OCI-LY3 (cell line): Measurements from ENCODE around the gene ST3GAL6.

Source experiments
- H2AFZ ChIP-seq: fragments of 200-600, 300-600 bp; shearing (Covaris generic); 2 replicates; pipeline ENCODE4 v1.6.0; 2014; ENCODE audit warnings: antibody characterized with exemption, low read depth, low read length
- H3K27ac ChIP-seq: fragments of 200-600, 300-600 bp; sonication (generic); 2 replicates; pipeline ENCODE4 v1.5.1; 2014; ENCODE audit warnings: mild to moderate bottlenecking, low read length, moderate library complexity, mixed read lengths
- H3K27me3 ChIP-seq: fragments of 200-600, 300-600 bp; sonication (generic); 2 replicates; pipeline ENCODE4 v1.6.1; 2014; ENCODE audit warnings: low read depth, low read length, mixed read lengths
- H3K36me3 ChIP-seq: fragments of 200-600, 300-600 bp; sonication (generic); replicated peaks from 2 replicates; pipeline ENCODE3; 2014; ENCODE audit warnings: low read depth, low read length, mixed read lengths
- H3K4me1 ChIP-seq: fragments of 300-600, 200-600 bp; sonication (generic); 2 replicates; pipeline ENCODE4 v1.6.1; 2014; ENCODE audit warnings: low read length, mixed read lengths
- H3K4me2 ChIP-seq: fragments of 200-600, 300-600 bp; sonication (generic); 2 replicates; pipeline ENCODE4 v1.6.1; 2014; ENCODE audit warnings: low read length, mixed read lengths
- H3K4me3 ChIP-seq: fragments of 300-600, 200-600 bp; sonication (generic); 2 replicates; pipeline ENCODE4 v1.5.1; 2014; ENCODE audit warnings: antibody characterized with exemption, mild to moderate bottlenecking, low read length, moderate library complexity
- H3K79me2 ChIP-seq: fragments of 300-600, 200-600 bp; shearing (Covaris generic); 2 replicates; pipeline ENCODE4 v1.6.1; 2014; ENCODE audit warnings: mild to moderate bottlenecking, low read length, mixed read lengths
- H3K9ac ChIP-seq: fragments of 300-600, 200-600 bp; shearing (Covaris generic); 2 replicates; pipeline ENCODE4 v1.6.0; 2014; ENCODE audit warnings: mild to moderate bottlenecking, low read length, moderate library complexity
- H3K9me3 ChIP-seq: fragments of 200-600, 300-600 bp; shearing (Covaris generic); 2 replicates; pipeline ENCODE4 v1.6.1; 2014; ENCODE audit warnings: low read length, mixed read lengths; ENCODE audit not compliant: insufficient read depth
- H4K20me1 ChIP-seq: fragments of 200-600, 300-600 bp; sonication (generic); 2 replicates; pipeline ENCODE4 v1.6.1; 2016; ENCODE audit warnings: low read length, mixed read lengths; ENCODE audit not compliant: insufficient read depth
- EZH2phosphoT487 ChIP-seq: fragments of 200-600 bp; shearing (Covaris generic); IDR thresholded peaks from 2 replicates; pipeline ENCODE4 v1.6.1; 2018; ENCODE audit warnings: antibody characterized with exemption, mixed run types, low read depth
- TF ChIP-seq, protein P1 (sequence below): fragments of 200-600, 300-600 bp; sonication (generic); IDR thresholded peaks from 2 replicates; pipeline ENCODE4 v1.5.1; 2014; ENCODE audit warnings: antibody characterized with exemption, low read length, low read depth

Gene ST3GAL6

DNA sequence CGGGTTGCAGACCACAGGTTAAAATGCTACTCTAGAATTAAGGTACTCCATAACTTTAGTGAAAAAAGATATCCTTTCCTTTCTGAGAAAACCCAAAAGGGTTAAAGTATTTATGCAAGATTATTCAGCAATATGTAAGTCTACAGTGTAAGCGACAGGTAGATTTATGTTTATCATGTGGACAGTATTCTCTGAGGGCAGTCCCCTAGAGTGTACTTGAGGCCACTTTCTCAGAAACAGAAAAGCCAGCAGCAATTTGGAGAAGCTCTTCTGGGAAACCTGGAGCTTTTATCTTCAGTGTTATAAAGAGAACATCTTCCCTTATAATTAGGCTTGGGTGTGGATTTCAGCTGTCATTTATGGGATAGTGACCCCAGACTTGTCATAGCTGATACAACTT, 8.9 kb downstream of the ST3GAL6 start:
- no peak overlapping the region for H3K9ac ChIP-seq
- H2AFZ ChIP-seq, result no peak overlapping the region
- no peaks in the 10 kb centered on the region for H4K20me1 ChIP-seq
- H3K4me3 ChIP-seq, result no peak overlapping the region
- H3K9me3 ChIP-seq, result no peaks in the 10 kb centered on the region
- TF ChIP-seq, protein P1, sequence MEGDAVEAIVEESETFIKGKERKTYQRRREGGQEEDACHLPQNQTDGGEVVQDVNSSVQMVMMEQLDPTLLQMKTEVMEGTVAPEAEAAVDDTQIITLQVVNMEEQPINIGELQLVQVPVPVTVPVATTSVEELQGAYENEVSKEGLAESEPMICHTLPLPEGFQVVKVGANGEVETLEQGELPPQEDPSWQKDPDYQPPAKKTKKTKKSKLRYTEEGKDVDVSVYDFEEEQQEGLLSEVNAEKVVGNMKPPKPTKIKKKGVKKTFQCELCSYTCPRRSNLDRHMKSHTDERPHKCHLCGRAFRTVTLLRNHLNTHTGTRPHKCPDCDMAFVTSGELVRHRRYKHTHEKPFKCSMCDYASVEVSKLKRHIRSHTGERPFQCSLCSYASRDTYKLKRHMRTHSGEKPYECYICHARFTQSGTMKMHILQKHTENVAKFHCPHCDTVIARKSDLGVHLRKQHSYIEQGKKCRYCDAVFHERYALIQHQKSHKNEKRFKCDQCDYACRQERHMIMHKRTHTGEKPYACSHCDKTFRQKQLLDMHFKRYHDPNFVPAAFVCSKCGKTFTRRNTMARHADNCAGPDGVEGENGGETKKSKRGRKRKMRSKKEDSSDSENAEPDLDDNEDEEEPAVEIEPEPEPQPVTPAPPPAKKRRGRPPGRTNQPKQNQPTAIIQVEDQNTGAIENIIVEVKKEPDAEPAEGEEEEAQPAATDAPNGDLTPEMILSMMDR, result no peak
- no peak for TF ChIP-seq EZH2phosphoT487
- no peaks in the 10 kb centered on the region for H3K36me3 ChIP-seq
- H3K27me3 ChIP-seq, result no peaks in the 10 kb centered on the region
- H3K27ac ChIP-seq, result no peak overlapping the region
- peaks cover 19% of the 10 kb centered on the region for H3K4me1 ChIP-seq
- no peak overlapping the region for H3K4me2 ChIP-seq
- H3K79me2 ChIP-seq, result no peaks in the 10 kb centered on the region

DNA sequence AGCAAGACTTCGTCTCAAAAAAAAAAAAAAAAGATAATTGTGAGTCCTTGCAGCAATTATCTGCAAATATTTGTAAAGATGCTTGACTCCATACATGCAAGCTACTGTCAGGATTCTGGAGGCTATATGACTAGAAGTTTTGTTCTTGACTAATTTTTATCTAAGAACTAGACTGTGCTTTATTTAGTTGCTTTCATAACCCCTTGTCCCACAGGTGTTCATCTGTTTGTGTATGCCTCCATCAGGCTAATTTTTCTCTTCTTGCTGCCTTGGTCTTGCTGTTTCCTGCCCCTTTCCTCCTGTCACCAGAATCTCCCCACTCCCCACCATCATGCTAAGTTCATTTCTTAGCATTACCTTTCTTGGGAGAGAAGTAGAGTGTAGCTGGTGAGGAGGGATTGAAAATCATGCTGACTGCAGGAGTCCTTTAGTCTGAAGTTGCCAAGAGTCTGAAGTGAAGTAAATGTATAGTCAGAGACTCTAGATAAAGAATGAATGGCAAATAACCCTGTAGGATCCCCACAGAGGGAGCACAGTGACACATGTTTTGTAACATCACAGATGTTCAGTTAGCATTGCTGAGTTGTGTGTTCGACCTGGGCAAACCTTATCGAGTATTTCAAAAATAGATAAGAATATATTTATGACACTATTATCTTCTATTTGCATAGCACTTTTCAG, 12.5 kb downstream of the ST3GAL6 start:
- Histone ChIP-seq H3K27ac (no peak overlapping the region), H3K4me3 (no peak overlapping the region), H2AFZ (no peak overlapping the region), H3K4me1 (peaks cover 10% of the 10 kb centered on the region), H3K9ac (no peak overlapping the region), H4K20me1 (no peaks in the 10 kb centered on the region), H3K9me3 (no peaks in the 10 kb centered on the region), H3K27me3 (no peaks in the 10 kb centered on the region), H3K79me2 (no peaks in the 10 kb centered on the region), H3K36me3 (no peaks in the 10 kb centered on the region), H3K4me2 (no peak overlapping the region)
- TF ChIP-seq, protein P1, result no peak
- no peak for TF ChIP-seq EZH2phosphoT487

DNA sequence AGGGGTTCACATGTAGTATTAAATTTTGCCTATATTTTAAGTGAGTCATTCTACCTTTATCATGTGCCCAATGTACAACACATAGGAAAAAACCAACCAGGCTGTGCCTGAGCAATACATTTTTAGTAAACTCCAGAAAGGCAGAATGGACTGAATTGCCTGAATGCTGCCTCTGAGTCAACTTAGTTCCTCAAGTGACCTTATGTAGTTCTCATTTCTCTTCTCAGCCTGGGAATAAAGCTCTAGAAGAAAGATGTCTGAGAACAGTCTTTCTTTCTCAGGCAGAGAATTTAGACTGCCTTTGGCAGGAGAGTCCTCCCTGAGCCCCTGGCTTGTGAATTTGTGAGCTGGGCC, 13.0 kb downstream of the ST3GAL6 start:
- TF ChIP-seq EZH2phosphoT487, result no peak
- TF ChIP-seq, protein P1, result no peak
- Histone ChIP-seq H3K9me3 (no peaks in the 10 kb centered on the region), H3K36me3 (no peaks in the 10 kb centered on the region), H3K27me3 (no peaks in the 10 kb centered on the region), H3K4me2 (no peak overlapping the region), H4K20me1 (no peaks in the 10 kb centered on the region), H3K27ac (no peak overlapping the region), H3K4me3 (no peak overlapping the region), H3K9ac (no peak overlapping the region), H3K4me1 (peaks cover 5% of the 10 kb centered on the region), H3K79me2 (no peaks in the 10 kb centered on the region), H2AFZ (no peak overlapping the region)

DNA sequence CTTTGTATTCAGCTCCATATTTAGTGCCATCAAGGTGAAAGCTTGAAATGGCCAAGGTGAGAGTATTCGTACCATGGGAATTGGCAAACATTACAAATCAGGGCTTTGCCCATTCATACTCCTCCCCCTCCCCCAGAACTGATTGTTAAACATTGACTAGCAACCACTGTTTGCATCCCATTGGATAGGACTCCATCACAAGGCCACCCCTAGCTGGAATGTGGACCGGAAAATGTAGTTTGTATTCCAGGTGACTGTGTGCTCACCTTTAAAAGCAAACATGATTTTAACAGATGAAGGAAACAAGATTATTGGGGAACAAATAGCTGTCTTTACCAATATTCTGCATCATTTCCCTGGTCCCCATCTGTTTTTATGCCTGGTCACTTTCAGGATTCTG, 14.1 kb downstream of the ST3GAL6 start:
- Histone ChIP-seq H3K36me3 (no peaks in the 10 kb centered on the region), H3K4me2 (no peak overlapping the region), H4K20me1 (no peaks in the 10 kb centered on the region), H3K4me1 (no peaks in the 10 kb centered on the region), H3K79me2 (no peaks in the 10 kb centered on the region), H2AFZ (no peak overlapping the region), H3K9me3 (no peaks in the 10 kb centered on the region), H3K4me3 (no peak overlapping the region), H3K9ac (no peak overlapping the region), H3K27me3 (no peaks in the 10 kb centered on the region), H3K27ac (no peak overlapping the region)
- no peak for TF ChIP-seq EZH2phosphoT487
- TF ChIP-seq, protein P1, result no peak
